Daoy (cell line): ENCODE data around the gene SLC25A6. TPM values are rescaled to one million over a fixed set of nuclear protein-coding genes. Genes with fewer than 3 reads are reported as not detected.
"Not testable (repeated sequence)": the region's sequence is repeated elsewhere in the genome, so short reads cannot be mapped to it uniquely, and the experiment has no call there.

ENCODE experiments used
- DNase-seq: peaks from one replicate; pipeline ENCODE4 v3.0.0-alpha.2; 2015; ENCODE audit warnings: low read depth
- total RNA-seq: library from RNA; depleted of rRNA; stranded (reverse); fragments of >200 nt; shearing (Covaris generic); gene quantifications from 2 replicates; pipeline ENCODE4 v1.2.3, GENCODE V29; 2014; rRNA removed

SLC25A6 gene
- 47.6 and 77.5 TPM in 2 replicates for total RNA-seq

DNA sequence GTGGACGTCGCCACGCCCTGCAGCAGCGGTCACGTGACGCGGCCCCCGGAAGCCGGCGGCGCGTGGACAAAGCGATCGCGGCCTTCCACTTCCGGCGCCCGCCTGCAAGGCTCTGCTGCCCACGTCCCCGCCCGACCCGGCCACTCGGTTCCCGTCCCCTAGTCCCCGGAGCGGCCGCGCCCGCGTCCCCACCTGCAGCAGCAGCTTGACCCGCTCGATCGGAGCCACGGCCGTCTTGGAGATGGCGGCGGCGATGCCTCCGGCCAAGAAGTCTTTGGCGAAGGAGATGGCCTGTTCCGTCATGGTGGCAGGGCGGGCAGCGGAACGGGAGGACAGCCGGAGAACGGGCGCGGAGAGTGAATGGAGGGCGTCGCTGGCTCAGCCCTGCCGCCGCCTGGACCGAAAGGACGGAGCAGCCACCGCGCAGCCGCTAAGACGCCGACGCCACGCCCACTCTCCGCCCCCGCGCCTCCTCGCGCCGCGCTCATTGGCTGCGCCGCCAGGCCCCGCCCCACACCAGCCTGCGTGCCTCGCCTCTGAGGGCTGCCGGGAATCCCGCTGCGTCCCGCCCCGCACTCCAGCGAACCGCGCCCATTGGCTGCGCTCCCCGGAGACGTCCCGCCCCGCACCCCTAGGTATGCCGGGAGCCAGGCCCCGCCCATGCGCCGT, at the start of gene SLC25A6:
SLC25A6 (minus strand) TSS at position 407 of the 669 bp plus-strand sequence; CDS start at position 303, 104 bp downstream.
- DNase-seq, result peak; percentile 95

DNA sequence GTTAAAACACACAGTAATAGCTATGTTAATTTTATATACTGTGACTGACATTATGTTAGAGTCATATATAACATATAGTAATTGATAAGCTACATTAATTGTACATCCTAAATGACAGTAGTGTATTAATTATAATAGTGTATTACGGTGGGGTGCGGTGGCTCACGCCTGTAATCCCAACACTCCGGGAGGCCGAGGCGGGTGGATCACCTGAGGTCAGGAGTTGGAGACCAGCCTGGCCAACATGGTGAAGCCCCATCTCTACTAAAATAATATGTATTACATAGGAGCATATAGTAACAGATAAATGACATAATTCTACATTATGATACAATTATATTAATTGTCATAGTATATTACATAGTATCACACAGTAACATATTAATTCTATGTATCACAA, 48.6 kb upstream of the SLC25A6 start:
- DNase-seq, result no peak

DNA sequence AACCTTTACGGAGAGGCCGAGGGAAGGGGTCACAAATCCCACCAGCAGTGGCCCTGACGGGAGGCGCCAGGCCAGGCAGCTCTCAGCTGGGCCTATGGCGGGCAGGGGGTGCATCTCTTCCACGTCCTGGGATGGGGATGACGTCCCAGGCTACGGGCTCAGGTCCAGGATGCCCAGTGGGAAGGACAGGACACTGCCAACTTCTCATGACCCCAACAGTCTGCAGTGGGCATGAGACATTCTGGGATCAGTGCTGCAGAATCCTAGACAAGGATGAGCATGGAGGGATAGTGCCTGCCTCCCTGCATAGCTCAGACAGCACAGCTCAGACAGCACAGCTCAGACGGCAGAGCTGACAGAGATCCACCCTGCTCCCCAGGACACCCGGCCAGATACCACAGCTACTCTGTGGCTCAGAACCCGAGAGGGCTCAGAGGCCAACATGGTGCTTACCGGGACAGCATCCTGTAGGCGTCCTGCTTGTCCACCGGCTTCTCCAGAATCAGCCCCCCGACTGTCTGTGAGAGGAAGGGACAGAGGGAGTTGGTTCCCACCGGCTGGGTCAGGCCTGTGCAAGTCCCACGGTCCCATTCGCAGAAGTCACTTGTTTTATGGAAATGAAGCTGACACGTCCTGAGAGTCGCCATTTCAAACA, 43.5 kb upstream of the SLC25A6 start:
- no peak for DNase-seq

DNA sequence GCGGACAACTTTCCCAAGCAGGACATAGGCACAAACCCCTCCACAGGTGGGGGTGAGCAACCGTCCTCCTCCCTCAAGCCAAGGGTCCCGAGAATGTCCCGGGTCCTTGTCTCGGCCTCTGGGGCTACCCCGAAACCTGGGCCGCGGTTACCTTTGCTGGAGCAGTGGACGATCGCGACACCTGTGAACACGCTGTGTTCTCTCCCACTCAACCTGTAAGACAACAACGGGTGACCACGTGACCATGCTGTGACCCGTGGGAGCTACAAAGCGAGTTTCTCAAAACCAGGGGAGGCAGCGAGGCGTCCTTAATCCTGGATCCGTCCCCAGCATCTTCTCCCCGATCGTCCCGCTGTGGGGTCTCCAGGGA, 42.9 kb upstream of the SLC25A6 start:
- DNase-seq, result no peak

DNA sequence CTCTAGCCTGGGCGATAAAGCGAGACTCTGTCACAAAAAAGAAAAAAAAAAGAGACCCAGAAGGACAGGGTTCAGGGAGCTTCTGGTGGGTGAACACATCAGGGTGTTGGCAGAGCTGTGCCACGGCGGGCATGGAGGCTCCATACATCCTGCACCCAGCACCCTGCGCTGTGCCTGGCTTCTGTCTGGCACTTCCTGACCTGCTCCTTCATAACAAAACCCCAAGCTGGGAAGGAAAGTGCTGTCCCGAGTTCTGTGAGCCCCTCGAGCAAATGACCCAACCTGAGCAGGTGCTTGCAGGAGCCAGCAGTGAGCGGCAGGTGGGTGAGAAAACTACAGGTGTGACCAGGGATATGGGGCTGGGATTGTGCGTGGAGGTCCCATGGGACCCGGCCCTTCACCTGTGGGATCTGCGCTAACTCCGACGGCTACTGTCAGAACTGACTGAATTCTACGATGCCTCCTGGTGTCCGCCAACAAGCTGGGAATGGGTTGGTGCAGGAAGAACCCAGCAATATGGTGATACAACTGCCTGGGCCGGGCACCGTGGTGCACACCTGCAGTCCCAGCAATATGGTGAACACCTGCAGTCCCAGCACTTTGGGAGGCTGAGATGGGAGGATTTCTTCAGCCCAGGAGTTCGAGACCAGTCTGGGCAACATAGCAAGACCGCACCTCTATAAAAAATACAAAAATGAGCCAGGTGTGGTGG, 41.9 kb upstream of the SLC25A6 start:
- DNase-seq, result no peak

DNA sequence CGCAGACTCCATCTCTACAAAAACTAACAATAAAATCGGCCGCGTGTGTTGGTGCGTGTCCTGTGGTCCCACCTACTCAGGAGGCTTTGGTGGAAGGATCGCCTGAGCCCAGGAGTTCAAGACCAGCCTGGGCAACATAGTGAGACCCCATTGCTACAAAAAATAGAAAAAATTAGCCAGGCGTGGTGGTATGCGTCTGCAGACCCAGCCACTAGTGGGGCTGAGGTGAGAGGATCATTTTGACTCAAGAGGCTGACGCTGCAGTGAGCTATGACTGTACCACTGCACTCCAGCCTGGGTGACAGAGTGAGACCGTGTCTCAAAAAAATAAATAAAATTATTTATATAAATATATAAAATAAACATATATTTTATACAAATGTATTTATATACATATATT, 38.5 kb upstream of the SLC25A6 start:
- DNase-seq, result no peak

DNA sequence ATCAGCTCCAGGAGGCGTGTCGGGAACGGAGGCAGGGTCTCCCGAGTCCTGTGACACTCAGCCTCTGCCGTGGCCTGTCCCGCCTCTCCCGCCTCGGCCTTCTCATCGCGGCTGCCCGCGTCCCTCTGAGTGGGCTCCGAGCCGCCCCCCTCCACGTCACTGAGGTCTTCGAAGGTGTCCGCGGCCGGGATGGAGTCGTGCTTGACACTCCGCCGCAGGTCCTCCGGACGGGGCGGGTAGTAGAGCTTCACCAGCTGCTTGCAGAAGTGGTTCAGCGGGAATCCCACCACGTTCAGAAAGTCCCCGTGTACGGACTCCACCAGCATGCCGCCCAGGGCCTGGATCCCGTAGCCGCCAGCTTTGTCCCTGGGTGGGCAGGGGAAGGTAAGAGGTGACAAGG, 35.8 kb upstream of the SLC25A6 start:
- no peak for DNase-seq

DNA sequence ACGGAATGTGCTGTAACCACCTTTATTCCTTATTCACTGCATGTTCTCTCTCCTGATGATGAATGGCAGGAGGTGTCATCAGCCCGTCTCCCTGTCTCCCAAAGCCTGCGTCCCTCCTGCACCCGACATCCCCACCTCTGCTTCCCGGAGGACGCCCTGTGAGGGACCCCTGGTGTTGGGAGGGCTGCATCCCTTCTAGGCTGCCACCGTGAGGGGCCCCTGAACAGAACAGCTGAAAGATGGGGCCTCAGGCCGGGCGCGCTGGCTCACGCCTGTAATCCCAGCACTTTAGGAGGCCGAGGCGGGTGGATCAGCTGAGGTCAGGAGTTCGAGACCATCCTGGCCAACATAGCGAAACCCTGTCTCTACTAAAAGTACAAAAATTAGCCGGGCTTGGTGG, 34.4 kb upstream of the SLC25A6 start:
- DNase-seq, result not testable (repeated sequence)

DNA sequence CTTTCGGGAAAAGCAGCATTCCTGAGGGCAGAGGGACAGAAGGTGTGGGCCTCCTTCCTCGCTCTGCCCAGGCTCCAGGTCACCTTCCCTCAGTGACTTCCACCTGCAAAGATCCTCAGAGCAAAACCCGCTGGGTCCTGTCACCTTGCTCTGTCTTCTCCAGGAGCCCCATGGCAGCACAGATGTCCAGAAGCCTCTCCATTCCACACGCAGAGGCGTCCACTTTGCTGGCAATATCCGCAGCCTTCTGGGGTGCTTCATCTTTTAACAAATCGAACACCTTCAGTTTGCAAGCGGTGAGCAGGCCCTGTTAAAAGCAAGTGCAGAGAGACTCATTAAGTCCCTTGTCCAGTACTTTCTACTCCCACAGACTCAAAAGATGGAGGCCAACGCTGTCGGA, 33.5 kb upstream of the SLC25A6 start:
- no peak for DNase-seq

DNA sequence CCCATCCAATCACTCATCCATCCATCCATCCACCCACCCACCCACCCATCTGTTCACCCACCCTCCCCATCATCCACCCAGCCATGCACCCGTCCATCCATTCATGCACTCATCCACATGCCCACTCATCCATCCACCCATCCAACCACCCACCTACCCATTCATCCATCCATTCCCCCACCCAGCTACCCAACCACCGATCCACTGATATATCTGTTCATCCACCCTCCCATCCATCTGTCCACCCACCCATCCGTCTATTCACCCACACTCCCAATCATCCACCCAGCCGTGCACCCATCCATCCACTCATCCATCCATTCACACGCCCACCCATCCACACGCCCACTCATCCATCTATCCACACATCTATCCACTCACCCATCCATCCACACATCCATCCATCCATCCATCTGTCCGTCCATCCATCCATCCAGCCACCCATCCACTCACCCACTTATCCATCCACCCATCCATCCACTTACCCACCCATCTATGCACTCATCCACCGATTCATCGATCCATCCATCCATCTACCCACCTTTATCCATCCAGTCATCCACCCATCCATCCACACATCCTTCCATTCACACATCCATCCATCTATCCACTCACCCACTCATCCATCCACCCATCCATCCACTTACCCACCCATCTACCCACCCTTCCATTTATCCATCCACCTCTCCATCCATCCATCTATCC, 32.4 kb upstream of the SLC25A6 start:
- no peak for DNase-seq

DNA sequence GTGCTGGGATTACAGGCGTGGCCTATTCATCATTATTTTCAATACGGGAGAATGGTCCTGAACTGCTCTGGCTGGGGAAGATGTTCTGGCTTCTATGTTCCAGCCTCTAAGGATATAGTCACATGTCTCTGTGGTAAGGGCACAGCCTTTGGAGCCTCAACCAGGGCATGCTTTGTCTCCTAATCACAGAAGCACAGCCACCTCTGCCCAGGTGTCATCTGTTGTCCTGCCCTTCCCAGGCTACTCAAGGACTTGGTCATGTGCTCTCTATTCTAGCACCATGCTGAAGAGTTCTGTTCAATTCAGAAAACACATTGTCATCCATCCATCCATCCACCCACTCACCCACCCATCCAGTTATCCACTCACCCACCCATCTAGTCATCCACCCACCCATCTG, 31.3 kb upstream of the SLC25A6 start:
- no peak for DNase-seq

DNA sequence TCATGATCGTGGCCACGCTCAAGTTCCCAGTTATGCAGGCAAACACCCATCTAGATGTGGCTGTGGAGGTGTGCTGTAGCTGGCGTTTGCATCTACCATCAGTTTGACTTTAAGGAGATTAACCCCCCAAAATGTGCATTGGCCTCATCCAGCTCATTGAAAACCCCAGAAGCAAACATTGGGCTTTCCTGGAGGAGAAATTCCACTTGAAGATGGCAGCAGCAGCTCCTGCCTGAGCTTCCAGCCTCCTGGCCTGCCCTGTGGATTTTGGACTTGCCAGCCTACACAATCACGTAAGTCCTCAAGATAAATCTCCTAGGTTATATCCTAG, 30.2 kb upstream of the SLC25A6 start:
- DNase-seq, result no peak

DNA sequence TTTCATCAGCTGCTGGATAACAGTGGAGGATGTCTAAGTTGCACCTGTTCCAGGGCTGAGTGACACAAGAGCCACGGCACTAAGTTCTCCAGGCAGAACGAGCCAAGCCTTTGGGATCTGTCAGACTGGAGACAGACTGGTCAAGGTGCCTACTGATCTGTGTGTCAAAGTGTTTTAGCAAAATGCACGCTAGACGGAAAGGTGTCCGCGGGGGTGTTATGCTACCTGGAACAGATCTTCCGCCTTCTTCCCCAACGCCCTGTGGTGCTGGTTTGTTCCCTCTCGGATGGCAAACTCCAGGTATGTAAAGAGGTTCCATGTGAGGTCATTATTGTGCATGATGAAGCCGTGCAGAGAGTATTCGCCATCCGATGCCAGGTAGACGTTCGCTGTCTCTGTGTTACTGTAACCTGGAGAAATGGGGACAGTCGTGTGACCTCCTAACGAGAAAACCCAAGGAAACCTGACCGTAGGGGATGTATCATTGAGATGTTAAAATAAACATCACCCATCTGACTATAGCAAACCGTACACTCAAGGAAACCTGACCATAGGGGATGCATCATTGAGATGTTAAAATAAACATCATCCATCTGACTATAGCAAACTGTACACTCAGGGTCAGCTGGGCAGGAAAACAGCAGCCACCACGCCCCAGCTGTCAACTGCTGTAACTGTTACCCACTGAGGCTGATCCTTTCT, 29.7 kb upstream of the SLC25A6 start:
- DNase-seq, result no peak

DNA sequence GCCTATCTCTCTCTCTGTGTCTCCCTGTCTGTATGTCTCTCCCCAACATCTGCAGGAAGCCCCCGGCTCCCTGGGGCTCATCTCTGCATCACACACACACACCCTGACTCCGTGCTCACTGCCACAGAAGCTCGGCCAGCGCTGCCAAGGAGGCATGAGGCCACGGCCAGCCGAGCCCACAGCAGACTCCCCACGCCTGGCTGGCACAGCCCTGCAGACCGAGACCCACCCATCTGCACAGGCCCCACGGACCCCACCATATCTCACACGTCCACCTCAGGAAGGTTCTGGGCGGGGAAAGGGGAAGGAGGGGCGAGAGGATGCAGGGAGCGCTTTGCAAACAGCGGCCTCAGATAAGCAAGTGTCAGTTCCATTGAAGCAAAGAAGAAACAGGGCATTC, 28.5 kb upstream of the SLC25A6 start:
- no peak for DNase-seq

DNA sequence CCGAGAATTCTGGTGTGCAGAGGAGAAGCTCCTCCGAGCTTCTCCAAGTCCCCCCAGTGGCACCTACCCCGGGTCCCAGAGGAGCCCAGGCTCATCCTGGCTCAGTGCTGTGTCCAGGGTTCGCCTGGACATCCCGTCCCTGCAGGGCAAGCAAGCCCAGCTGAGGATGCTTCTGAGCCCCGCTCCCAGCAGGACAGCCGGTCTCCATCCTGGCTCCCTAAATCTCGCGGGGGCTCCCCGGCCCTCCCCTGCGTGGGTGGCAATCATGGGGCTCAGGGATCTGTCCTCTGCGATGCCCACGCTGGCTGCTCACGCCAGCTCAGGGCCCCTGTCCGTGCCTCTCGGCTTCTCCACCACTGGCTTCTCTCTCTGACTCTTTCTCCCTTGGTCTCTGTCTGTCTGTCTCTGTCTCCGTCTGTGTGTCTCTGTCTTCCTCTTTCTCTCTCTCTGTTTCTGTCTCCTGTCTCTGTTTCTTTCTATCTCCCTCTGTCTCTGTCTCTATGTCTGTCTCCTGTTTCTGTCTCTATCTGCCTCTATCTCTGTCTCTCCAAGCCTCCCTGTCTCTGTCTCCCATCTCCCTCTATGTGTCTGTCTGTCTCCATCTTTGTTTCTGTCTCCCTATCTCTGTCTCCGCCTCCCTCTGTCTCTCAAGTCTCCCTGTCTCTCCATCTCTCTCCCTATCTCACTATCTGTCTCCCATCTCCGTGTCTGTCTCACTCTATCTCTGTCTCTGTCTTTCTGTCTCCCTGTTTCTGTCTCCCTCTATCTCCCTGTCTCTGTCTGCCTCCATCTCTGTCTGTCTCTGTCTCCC, 27.8 kb upstream of the SLC25A6 start:
- no peak for DNase-seq

DNA sequence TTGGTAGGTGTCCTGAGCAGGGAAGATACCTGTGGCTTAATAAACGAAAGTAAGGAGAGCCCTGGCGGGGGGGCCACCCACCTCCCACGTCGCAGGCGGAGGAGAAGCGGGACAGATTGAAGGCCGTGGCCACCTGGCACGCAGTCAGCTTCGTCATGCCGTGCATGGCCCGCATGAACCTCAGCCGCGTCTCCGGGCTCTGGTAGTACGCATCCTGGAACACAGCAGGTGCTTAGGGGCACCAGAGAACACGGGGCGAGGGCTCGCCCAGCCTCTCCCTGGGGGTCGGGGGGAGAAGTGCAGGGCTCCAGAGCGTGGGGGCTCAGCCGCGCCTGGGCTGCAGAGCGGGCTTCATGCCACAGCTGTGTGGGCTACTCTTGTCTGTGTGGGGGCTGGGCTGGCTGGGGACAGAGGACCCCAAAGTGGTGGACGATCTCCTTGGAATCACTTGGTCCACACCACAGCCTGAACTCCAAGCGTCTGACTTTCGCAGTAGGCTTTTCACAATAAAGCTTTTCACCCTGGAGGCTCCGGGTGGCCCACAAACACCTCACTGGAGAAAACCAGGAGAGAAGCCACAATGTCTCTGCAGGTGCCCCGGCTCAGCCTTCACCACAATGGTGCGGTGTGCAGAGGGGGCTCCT, 27.1 kb upstream of the SLC25A6 start:
- no peak for DNase-seq

DNA sequence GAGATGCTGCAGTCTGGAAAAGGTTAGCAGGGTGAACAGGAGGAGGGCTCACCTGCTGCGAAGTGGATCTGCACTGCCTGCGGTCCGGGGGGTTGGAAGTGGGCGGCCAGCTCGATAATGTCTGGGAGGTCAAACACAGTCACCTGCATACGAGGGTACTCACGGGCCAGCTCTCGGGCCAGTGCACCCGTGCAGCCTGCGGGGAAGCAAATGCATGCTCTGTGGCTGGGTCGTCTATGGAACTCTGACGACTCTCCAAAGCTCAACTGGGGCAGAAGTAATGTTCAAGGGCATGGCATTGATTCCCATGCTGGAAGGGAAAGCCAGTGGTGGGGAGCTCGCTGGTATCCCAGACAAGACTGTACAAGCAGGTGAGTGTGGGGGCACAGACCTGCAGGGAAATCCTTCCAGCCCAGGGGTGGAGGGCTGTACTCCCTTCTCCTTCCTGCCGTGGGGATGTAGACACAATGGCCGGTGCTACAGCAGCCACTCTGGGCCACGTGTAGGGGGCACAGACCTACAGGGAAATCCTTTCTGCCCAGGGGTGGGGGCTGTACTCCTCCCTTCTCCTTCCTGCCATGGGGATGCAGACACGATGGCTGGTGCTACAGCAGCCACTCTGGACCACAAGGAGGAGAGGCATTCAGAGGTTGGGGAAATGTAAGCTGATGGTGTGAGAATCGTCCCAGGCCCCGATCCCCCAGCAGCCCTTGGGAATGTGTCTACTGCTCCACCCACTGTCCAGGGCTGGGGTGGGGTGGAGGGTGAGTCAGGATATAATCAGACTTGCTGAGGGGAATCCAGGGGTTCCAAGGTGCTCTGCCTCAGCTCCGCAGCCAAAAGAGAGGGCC, 26.2 kb upstream of the SLC25A6 start:
- DNase-seq, result no peak

DNA sequence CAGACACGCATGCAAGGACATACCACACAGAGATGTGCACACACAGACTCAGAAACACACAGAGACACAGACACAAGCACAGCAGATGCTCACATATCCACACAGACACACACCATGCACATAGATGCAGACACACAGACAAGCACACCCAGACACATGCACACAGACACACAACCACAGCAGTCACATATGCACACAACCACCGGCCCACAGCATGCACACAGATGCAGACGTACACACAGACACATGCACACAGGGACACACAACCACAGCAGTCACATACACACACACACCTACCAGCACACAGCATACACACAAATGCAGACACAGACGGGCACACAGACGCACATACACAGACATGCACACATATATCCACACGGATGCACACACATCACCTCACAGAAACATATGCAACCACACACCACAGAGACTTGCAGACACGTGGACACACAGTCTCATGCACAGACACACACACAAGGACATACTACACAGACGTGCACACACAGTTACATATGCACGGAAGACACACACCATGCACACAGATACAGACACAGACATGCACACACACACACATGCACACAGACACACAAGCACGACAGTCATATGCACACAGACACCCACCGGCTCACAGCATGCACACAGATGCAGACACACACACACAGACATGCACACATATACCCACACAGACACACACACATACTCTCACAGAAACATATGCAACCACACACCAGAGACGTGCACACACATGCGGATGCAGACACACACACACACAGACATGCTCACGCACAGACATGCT, 25.2 kb upstream of the SLC25A6 start:
- no peak for DNase-seq

DNA sequence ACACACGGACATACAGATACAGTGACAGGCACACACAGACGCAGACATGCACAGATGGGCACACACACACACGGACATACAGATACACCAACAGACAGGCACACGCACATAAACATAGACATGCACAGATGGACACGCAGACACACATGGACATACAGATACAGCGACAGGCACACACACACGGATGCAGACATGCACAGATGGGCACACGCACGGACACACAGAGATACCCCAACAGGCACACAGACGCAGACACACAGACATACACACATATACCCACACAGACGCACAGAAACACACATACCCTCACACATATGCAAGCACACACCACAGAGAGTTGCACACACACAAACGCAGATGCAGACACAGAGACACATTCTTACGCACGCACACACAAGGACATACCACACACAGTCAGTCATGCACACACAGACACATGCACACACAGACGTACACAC, 24.4 kb upstream of the SLC25A6 start:
- no peak for DNase-seq
